Measurements from ENCODE around the gene NT5C.

DNA sequence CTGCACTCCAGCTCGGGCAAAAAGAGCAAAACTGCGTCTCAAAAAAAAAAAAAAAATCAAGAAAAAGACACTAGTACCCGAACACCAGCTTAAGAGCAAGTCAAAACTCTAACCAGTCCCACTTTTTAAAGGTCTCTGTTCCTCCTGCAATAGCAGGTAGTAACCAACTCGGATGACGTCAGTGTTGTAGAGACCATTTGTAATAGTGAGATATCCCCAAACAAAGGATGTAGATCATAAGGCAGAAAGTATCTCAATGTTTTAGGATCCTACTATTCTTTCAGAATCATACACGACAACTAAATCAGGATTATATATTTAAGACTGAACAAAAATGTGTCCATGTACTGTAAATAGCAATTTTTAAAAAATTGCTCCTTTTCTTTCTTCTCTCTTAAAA is 20.4 kb upstream of the NT5C start:
- TF ChIP-seq EP300 (IDR thresholded peaks at IDR 0.05) (no peak), POLR2AphosphoS5 (IDR thresholded peaks at IDR 0.05) (no peak), POLR2A (IDR thresholded peaks at IDR 0.05) (no peak)
- TF ChIP-seq, protein P1, sequence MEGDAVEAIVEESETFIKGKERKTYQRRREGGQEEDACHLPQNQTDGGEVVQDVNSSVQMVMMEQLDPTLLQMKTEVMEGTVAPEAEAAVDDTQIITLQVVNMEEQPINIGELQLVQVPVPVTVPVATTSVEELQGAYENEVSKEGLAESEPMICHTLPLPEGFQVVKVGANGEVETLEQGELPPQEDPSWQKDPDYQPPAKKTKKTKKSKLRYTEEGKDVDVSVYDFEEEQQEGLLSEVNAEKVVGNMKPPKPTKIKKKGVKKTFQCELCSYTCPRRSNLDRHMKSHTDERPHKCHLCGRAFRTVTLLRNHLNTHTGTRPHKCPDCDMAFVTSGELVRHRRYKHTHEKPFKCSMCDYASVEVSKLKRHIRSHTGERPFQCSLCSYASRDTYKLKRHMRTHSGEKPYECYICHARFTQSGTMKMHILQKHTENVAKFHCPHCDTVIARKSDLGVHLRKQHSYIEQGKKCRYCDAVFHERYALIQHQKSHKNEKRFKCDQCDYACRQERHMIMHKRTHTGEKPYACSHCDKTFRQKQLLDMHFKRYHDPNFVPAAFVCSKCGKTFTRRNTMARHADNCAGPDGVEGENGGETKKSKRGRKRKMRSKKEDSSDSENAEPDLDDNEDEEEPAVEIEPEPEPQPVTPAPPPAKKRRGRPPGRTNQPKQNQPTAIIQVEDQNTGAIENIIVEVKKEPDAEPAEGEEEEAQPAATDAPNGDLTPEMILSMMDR (IDR thresholded peaks at IDR 0.05) = no peak
